ENCODE results near the gene MYH14. TPM values are rescaled to one million over a fixed set of nuclear protein-coding genes. Genes with fewer than 3 reads are reported as not detected.
A peak's percentile ranks its signal among the peaks of the same experiment; 100 is the strongest.

Gene MYH14
- total RNA-seq, 1 donor from 2014 or later, result 146 TPM

DNA sequence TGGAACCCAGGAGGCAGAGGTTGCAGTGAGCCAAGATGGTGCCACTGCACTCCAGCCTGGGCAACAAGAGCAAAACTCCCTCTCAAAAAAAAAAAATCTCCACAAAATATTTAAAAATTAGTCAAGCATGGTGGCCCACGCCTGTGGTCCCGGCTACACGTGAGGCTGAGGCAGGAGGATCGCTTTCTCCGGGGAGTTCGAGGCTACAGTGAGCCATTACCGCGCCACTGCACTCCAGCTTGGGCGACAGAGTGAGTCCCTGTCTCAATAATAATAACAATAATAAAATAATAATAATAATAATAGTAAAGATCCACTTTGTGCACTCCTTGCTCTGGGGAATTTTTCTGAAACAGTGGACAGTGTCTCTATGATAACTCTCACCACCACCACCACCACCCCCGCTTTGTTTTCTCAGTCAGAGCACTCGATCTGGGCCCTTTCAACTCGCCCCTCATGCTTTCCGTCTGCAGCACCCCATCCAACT lies 153.3 kb downstream of the MYH14 start:
- DNase-seq, result peak; percentile 41
- Histone ChIP-seq H3K4me3 (peak overlapping the region; percentile 56), H3K4me1 (peaks cover 5% of the 10 kb centered on the region), H3K36me3 (no peaks in the 10 kb centered on the region), H3K9me3 (no peaks in the 10 kb centered on the region), H3K27me3 (no peaks in the 10 kb centered on the region), H3K27ac (no peak overlapping the region)
- no peak for TF ChIP-seq CTCF (IDR thresholded peaks at IDR 0.05)
- ATAC-seq, result no peak
- intact Hi-C loops (cut with DNase I), result no loop called here

GRCh38 chr19:50357178-50358100 lies 154.0 kb downstream of the MYH14 start:
- DNase-seq, result peak; percentile 90
- Histone ChIP-seq H3K36me3 (no peaks in the 10 kb centered on the region), H3K4me1 (peaks cover 5% of the 10 kb centered on the region), H3K27ac (peak overlapping the region; percentile 80), H3K27me3 (no peaks in the 10 kb centered on the region), H3K9me3 (no peaks in the 10 kb centered on the region), H3K4me3 (peak overlapping the region; percentile 56)
- ATAC-seq, result peak; percentile 80
- intact Hi-C loops (cut with DNase I), result no loop called here
- peak; percentile 83 for TF ChIP-seq CTCF (IDR thresholded peaks at IDR 0.05)

DNA sequence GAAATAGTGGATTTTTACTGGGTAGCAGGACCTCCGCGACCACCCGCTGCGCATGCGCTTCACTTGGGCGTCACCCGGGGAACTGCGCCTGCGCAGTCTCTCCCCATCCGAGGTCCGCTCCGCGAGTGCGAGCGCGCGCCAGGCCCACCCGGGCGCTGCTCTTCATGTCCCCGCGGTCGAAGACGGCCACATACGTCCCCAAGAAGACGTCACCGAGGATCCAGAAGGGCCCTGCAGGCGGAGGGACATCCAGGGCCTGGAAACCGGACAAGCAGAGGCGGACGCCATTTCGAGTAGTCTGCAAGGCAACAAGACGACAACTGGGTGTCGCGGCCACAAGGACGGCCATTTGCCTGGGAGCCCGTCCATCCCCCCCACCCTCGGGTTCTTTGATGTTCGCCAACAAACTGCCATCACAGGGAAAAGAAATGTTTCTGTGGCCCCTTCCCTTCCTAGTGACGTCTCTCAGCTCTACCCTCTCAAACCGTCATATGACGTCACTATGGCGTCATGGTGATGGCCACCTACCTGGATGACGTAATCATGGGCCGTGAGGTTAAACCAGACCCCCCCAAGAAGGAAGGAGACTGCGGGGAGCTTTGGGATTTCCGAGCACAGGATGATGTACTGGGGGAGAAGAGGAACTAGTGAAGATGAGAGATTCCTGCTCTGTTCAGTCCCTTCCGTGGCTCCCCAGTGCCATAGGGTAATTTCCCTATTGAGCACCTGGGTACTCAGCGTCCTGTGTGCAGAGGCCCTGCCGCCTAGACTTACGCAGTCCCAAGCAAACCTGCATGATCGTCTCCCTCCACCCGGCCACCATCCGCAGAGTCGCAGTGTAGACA lies 155.3 kb downstream of the MYH14 start:
- H3K4me3 ChIP-seq, result peak overlapping the region; percentile 56
- intact Hi-C loops (cut with DNase I), result no loop called here
- H3K36me3 ChIP-seq, result no peaks in the 10 kb centered on the region
- H3K27me3 ChIP-seq, result no peaks in the 10 kb centered on the region
- ATAC-seq, result no peak
- H3K27ac ChIP-seq, result peak overlapping the region; percentile 80
- no peak for TF ChIP-seq CTCF (IDR thresholded peaks at IDR 0.05)
- peaks cover 5% of the 10 kb centered on the region for H3K4me1 ChIP-seq
- DNase-seq, result peak; percentile 84
- H3K9me3 ChIP-seq, result no peaks in the 10 kb centered on the region

GRCh38 chr19:50359328-50359818 lies 156.0 kb downstream of the MYH14 start:
- ATAC-seq (no peak), DNase-seq (peak; percentile 59)
- Histone ChIP-seq H3K36me3 (no peaks in the 10 kb centered on the region), H3K27ac (peak overlapping the region; percentile 80), H3K4me3 (no peak overlapping the region), H3K9me3 (no peaks in the 10 kb centered on the region), H3K27me3 (no peaks in the 10 kb centered on the region), H3K4me1 (peaks cover 5% of the 10 kb centered on the region)
- TF ChIP-seq CTCF (IDR thresholded peaks at IDR 0.05), result no peak
- intact Hi-C loops (cut with DNase I), result no loop called here

Other genes starting within 250 kb of the MYH14 start
- gene SIGLEC11, start 242.4 kb upstream of the MYH14 start, total RNA-seq, result 2.5 TPM
- 39.5 TPM for gene VRK3, start 178.2 kb upstream of the MYH14 start, total RNA-seq
- 8.4 TPM for gene ZNF473, start 177.6 kb upstream of the MYH14 start, total RNA-seq
- gene IZUMO2, start 40.3 kb upstream of the MYH14 start, total RNA-seq, result not detected
- 12.8 TPM for gene KCNC3, start 125.8 kb downstream of the MYH14 start, total RNA-seq
- 1,895 TPM for gene NAPSA, start 162.0 kb downstream of the MYH14 start, total RNA-seq
- gene NR1H2, start 172.8 kb downstream of the MYH14 start, total RNA-seq, result 101 TPM
- 34.4 TPM for gene POLD1, start 180.7 kb downstream of the MYH14 start, total RNA-seq
- 0.52 TPM for gene SPIB, start 215.3 kb downstream of the MYH14 start, total RNA-seq
- 0.12 TPM for gene MYBPC2, start 229.3 kb downstream of the MYH14 start, total RNA-seq

Measured in upper lobe of right lung (tissue), 1 donor.